Measurements from ENCODE around the gene PBLD. TPM values are rescaled to one million over a fixed set of nuclear protein-coding genes. Genes with fewer than 3 reads are reported as not detected.

The PBLD gene
- polyA plus RNA-seq, 2 of the 4 experiments (the other 2 are of a cell fraction), result 1.8 to 4.2 TPM

- no peak for TF ChIP-seq RARB (CRISPR knock-in tag; IDR thresholded peaks at IDR 0.05)
- no peak for TF ChIP-seq TFCP2L1 (CRISPR knock-in tag; IDR thresholded peaks at IDR 0.05)
- TF ChIP-seq RFX5 (IDR thresholded peaks at IDR 0.05), result no peak
- no peak for TF ChIP-seq EHMT2 (IDR thresholded peaks at IDR 0.05; ENCODE audit: low read depth)
- TF ChIP-seq POLR2AphosphoS2 (conservative IDR thresholded peaks at IDR 0.05; ENCODE audit: low read length), result no peak
- TF ChIP-seq NPAS2 (CRISPR knock-in tag; IDR thresholded peaks at IDR 0.05; ENCODE audit: borderline replicate concordance), result no peak
- no peak for TF ChIP-seq TP53 (CRISPR knock-in tag; IDR thresholded peaks at IDR 0.05)
- no peak for TF ChIP-seq HOXB5 (CRISPR knock-in tag; IDR thresholded peaks at IDR 0.05)
- TF ChIP-seq ZSCAN20 (CRISPR knock-in tag; IDR thresholded peaks at IDR 0.05), result no peak
These were observed 34.4 kb upstream of the PBLD start (continued) for GRCh38 chr10:68367121-68367520.

GRCh38 chr10:68366600-68366999, 33.9 kb upstream of the PBLD start:
- TF ChIP-seq EHMT2 (IDR thresholded peaks at IDR 0.05; ENCODE audit: low read depth) (no peak), REST (IDR thresholded peaks at IDR 0.05) (no peak), CBX2 (IDR thresholded peaks at IDR 0.05; ENCODE audit: borderline replicate concordance, low read depth) (no peak), POLR2A (IDR thresholded peaks at IDR 0.05; ENCODE audit: low read length) (no peak), HDAC2 (IDR thresholded peaks at IDR 0.05) (no peak), ATOH8 (CRISPR knock-in tag; IDR thresholded peaks at IDR 0.05; ENCODE audit: low read depth) (no peak), GATA3 (IDR thresholded peaks at IDR 0.05; ENCODE audit: borderline replicate concordance) (no peak), MAZ (IDR thresholded peaks at IDR 0.05; ENCODE audit: borderline replicate concordance, low read depth, low read length) (no peak), SREBF2 (IDR thresholded peaks at IDR 0.05) (no peak)
- no peak for FAIRE-seq
- no peak overlapping the region for H3K4me3 ChIP-seq
- no peak for DNase-seq (ENCODE audit: low read depth in 1 of 2, low spot score in 1 of 2)
- CTCF ChIA-PET, result no interaction called here
- H3K4me2 ChIP-seq, result no peak overlapping the region
- 88% methylated on average over 5 of the region's 5 CpGs for WGBS (ENCODE audit: missing lambda C conversion rate)
- H3K27ac ChIP-seq, result no peak overlapping the region
- H3K4me1 ChIP-seq, result no peaks in the 10 kb centered on the region
- POLR2A ChIA-PET, result no interaction called here
- peaks cover under 1% of the 10 kb centered on the region; the same call in 1 of the 3 replicates for H3K9me3 ChIP-seq
- no peak for ATAC-seq

GRCh38 chr10:68365611-68366010, 32.9 kb upstream of the PBLD start:
- ATAC-seq, result no peak
- WGBS (ENCODE audit: missing lambda C conversion rate), result 78% methylated on average over 2 of the region's 2 CpGs
- ChIA-PET CTCF (no interaction called here), POLR2A (no interaction called here)
- H3K4me2 ChIP-seq, result no peak overlapping the region
- no peak for DNase-seq (ENCODE audit: low read depth in 1 of 2, low spot score in 1 of 2)
- no peaks in the 10 kb centered on the region for H3K9me3 ChIP-seq
- H3K27ac ChIP-seq, result no peak overlapping the region
- FAIRE-seq, result no peak
- no peaks in the 10 kb centered on the region for H3K4me1 ChIP-seq
- no peak overlapping the region for H3K4me3 ChIP-seq
- TF ChIP-seq USF2 (IDR thresholded peaks at IDR 0.05) (no peak), HEYL (CRISPR knock-in tag; IDR thresholded peaks at IDR 0.05) (no peak), EHF (CRISPR knock-in tag; IDR thresholded peaks at IDR 0.05) (no peak), HOXB5 (CRISPR knock-in tag; IDR thresholded peaks at IDR 0.05) (no peak), RNF2 (IDR thresholded peaks at IDR 0.05; ENCODE audit: borderline replicate concordance, low read depth) (no peak), MAZ (IDR thresholded peaks at IDR 0.05; ENCODE audit: borderline replicate concordance, low read depth, low read length) (no peak), FOXS1 (CRISPR knock-in tag; IDR thresholded peaks at IDR 0.05) (no peak), EHMT2 (IDR thresholded peaks at IDR 0.05; ENCODE audit: low read depth) (no peak), BCL3 (IDR thresholded peaks at IDR 0.05) (no peak), TFCP2L1 (CRISPR knock-in tag; IDR thresholded peaks at IDR 0.05) (no peak), ZC3H11A (IDR thresholded peaks at IDR 0.05) (no peak), SMC3 (IDR thresholded peaks at IDR 0.05) (no peak), ZNF302 (CRISPR knock-in tag; IDR thresholded peaks at IDR 0.05) (no peak), PBX3 (IDR thresholded peaks at IDR 0.05) (no peak)

Measured in A549 (cell line).